ENCODE measurements around the gene MOCS3.
"Not testable (repeated sequence)": the region's sequence is repeated elsewhere in the genome, so short reads cannot be mapped to it uniquely, and the experiment has no call there.

The MOCS3 gene

DNA sequence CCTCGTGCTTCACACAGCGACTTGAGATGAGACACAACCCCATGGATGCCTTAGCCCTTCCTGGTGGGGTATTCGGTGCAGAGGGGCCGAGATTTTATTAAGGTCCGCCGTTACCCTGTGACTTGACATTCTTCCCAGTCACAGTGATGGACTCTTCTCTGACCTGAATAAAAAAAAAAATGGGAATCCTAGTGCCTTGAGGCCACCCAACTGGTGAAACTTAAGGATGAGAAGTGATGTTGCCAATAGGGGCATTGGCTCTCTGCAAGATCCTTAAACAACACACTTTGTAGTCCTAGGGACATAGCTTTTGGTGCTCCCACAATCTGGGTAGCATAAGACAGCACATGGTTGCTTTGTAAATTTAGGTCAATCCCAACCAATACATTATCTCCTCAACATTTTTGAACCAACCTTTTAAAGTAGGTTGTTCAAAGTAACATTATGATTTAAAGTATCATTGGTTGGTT lies 26.6 kb upstream of the MOCS3 start:
- DNase-seq = no peak

DNA sequence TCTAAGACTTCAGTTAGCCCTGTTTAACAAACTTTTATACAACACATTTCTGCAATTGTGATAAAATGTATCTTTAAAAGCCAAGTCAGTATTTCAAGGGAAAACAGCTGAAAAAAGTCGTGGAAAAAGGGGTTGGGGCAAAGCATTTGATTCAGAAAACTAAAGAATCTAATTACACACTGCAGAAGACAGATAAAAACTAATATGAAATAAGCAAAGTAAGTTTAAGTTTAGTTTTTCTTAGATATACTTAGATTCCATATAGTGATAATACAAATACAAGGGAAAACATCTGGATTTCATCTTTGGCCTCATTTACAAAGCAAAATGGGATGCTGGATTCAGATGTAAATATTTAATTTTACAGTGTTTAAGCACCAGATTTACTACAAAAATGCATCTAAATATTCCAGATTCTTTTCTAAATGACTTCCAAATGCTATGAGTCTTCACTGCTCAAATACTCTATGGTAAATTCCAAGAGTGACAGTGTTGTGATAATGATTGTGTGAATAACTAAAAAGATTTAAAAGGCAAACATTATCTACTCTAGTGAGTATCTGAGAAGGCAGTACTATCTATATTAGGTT lies 25.8 kb upstream of the MOCS3 start:
- DNase-seq = no peak

DNA sequence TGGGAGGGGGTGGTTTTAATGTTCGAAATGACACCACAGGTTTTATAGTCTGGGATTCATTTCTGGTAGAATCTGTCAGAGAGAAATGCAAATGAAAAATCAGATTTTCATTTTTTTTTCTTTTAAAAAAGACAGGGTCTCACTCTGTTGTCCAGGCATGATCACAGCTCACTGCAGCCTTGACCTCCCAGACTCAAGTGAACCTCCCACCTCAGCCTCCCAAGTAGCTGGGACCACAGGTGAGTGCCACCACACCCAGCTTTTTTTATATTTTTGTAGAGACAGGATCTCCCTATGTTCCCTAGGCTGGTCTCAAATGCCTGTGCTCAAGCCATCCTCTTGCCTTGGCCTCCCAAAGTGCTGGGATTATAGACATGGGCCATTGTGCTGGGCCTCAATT lies 25.0 kb upstream of the MOCS3 start:
- no peak for DNase-seq

DNA sequence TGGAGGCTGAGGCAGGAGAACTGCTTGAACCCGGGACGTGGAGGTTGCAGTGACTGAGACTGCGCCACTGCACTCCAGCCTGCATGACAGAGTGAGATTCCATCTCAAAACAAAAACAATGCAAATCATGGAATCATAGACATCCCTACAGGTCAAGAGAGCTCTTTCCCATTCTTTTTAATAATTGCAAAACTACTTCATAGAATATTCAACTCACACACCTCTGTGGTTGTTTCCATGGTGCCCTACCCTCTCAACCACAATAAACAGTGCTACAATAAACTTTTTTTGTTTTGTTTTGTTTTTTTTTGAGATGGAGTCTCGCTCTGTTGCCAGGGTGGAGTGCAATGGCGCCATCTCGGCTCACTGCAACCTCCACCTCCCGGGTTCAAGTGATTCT lies 15.5 kb upstream of the MOCS3 start:
- DNase-seq = no peak

DNA sequence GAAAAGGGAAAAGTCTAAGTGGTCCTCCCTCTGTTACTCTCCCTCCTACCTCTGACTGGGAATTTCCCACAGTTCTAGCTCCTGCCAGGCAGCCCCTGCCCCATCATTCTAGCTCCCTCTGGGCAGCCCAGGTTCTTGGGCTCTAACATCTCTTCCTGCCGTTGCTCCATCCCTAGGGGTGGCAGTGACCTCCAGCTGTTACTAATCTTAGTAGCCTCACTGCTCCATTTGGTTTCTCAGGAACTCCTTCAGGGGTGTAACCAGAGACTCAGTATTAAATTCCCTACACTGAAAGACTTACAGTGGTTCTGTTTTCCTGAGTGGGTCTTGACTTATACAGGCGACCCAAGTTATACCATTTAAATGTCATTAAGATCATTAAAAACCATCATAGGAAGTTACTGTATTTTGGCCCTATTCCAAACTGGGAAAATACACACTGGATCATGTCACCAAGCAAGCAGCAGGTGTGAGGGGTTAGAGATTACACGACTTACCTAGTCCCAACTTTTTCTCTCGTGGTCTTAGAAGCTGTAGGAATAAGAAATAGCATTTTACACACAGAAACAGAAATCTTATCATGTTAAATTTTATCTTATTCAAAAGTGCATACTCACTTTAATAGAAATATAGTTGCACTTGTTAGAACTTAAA lies 10.4 kb upstream of the MOCS3 start:
- DNase-seq = no peak

DNA sequence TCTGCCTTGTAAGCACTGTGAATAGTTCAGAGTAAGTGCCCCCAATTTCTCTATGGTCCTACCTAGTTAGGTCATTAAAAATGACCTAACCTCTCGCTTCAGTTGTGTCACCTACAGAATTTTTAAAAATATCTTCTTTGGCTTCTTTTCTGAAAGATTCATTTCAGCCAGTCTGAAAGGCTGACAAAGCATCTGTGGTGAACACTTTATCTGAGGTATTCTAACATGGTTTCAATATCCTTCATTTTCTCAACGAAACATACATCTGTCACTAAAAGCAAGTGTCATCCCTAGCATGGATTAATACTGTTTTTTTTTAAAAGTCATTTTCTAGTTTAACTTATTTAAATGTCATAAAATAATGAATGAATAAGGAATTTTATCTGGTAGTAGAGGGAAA lies 5.4 kb upstream of the MOCS3 start:
- DNase-seq = no peak

DNA sequence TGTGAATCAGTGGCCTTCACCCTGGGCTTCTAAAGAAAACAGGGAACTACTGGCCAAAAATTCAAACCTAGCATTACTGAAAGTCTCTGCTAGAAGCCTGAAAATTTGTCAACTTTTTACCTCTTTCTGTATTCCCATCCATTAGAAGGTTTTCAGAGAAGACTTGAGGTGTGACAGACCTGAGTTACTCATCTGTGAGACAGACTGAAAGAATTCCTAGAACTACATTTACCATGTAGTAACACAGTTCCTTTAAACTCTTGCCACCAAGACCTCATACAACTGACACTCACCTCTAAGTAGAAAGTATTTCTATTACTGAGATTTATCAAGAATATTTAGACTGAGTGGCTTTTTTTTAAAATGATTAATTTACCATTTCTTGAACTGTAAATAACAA lies 4.8 kb upstream of the MOCS3 start:
- DNase-seq = no peak

DNA sequence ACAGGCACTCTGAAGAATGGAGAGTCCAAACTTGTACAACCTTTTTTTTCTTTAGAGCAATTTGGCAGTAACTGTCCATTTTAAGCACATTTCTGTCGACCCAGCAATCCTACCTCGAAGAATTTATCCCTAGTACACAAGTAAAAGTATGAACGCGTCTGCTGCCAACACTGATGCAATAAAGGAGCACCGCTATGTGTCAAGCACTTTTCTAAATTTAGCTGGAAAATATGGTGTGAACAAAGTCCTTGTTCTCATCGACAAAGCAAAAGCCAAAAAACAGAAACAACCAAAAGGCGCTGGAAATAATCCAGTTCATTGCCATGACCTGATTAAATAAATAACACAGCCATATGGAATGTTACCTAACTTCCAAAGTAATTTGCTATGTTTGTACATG lies 1.3 kb upstream of the MOCS3 start:
- no peak for DNase-seq

DNA sequence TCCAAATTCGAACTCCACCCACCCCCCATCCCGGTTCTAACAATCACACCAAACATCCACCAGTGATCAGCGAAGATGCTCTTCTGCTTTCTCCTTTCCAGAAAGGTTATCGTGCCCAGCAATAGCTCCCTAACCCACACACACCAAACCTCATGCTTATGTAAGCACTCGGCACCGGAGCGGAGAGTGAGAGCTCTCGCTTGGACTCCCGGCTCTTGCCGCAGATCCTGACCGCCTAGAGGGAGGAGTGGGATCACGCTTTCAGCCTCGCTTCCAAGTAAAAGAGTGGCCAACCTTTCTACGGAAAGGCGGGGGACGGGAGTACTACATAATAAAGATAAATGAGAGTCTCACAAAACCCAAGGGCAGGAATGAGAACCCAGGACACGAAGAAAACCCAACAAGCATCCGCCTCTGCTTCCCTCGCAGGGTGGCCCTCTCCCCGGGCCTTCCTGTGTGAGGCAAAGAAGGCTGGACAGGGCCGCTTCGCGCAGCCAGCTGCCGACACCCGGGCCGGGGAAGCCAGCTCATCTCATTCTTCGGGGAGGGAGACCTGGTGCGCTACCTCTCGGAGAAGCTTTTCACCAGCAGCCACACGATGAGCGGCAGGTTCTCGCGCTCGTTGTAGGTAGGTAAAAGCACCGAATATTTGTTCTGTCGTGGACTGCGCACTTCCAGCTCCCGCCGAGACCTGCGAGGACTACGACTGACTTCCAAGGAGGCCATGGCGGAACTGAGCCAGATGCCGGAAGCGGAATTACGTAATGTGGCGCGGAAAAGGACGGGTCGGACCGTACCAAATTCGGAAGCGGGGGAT lies 612 bp upstream of the MOCS3 start, which contains the start of gene DPM1:
Gene DPM1, minus strand, starts transcription at position 735 of the 817 bp plus-strand sequence. Its CDS starts 9 bp downstream, at position 726.
- DNase-seq = peak; percentile 88

DNA sequence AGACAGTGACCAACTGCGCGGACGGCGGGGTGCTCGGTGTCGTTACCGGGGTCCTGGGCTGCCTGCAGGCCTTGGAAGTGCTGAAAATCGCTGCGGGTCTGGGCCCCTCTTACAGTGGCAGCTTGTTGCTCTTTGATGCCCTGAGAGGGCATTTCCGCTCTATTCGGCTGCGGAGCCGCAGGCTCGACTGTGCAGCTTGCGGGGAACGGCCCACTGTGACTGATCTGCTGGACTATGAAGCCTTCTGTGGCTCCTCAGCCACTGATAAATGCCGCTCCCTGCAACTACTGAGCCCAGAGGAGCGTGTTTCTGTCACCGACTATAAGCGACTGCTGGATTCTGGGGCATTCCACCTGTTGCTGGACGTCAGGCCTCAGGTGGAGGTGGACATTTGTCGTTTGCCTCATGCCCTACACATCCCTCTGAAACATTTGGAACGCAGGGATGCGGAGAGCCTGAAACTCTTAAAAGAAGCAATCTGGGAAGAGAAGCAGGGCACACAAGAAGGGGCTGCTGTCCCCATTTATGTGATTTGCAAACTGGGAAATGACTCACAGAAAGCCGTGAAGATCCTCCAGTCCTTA lies 1.0 kb downstream of the MOCS3 start:
- DNase-seq = no peak

DNA sequence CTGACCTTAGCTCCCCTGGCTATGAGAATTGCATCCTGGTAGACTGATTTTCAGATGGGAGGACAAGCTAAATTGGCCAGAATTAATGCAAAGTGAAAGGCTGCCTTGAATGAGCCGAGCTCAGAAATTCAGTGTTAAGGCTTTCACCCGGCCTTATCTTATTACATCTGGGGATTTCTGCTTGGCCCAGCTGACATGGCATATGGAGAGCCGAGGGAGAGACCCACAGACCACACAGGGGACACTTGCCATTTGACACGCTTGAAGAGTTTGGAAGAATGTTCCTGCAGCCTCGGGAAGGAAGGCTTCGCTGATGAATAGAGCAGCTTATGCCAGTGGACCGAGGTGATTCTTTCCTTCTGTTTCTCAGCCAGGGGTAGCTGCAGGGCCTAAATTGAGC lies 9.0 kb downstream of the MOCS3 start:
- no peak for DNase-seq

DNA sequence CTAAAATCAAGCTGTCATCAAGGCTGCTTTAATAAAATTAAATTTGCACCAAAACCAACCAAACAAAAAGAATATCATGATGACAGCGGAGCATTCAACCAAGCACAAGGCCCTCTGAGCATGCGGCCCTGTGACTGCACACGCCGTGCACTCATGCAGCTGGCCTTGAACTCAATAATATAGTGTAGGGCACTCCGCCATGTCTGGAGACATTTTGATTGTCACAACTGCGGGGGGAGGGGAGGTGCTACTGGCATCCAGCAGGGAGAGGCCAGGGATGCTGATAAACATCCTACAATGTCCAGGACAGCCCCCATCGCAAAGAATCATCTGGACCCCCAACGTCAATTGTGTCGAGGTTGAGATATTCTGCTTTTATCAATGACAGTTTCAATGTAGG lies 9.7 kb downstream of the MOCS3 start:
- DNase-seq = no peak

DNA sequence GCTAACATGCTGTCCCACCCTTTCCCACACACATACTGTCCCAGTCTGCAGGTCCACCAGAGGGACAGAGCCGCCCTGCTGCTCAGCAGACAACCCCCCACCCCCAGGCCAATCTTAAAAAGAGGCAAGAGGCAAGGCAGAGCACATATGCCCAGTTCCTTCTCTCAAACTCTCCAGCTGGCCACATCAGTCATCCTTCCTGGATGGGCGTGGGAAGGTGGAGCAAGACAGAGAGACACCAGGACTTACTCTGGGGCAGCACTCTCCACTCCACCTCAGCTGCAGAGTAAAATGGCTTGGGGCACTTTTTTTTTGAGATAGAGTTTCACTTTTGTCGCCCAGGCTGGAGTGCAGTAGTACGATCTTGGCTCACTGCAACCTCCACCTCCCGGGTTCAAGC lies 10.8 kb downstream of the MOCS3 start:
- DNase-seq = no peak

DNA sequence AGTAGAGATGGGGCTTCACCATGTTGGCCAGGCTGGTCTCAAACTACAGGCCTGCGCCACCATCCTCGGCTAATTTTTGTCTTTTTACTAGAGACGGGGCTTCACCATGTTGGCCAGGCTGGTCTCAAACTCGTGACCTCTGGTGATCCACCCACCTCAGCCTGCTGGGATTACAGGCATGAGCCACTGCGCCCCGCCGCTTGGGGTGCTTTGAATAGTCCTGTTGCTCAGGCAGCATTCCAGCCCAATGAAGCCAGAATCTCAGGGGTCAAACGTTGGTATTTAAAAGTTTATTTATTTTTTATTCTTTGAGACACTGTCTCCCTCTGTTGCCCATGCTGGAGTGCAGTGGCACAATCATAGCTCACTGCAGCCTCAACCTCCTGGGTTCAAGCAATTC lies 11.3 kb downstream of the MOCS3 start:
- no peak for DNase-seq

DNA sequence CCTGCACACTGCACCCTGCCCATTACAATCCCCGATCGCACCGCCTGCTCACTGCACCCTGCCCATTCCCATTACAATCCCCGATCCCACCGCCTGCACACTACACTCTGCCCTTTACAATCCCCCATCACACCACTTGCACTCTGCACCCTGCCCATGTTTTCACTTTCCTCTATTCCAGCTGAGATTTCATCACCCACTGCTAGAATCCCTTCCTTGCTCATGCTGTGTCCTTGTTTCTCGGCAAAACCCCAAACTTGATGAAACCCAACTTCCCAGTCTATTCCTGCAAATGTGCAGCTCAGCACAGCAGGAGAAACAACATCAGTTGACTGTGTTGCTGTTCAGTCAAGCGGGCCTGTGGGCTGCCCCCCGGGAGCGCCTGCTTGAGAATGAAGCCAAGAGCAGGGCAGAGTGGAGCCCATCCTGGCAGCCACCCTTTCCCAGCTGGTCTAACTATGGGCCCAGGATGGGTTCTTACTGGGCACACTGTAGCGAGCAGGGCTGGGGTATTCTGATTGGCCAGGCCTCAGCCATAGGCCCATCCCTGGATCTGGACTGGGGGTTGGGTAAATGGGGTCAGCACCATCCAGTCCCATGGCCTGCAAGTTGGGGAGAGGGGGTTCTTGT lies 17.2 kb downstream of the MOCS3 start:
- no peak for DNase-seq

DNA sequence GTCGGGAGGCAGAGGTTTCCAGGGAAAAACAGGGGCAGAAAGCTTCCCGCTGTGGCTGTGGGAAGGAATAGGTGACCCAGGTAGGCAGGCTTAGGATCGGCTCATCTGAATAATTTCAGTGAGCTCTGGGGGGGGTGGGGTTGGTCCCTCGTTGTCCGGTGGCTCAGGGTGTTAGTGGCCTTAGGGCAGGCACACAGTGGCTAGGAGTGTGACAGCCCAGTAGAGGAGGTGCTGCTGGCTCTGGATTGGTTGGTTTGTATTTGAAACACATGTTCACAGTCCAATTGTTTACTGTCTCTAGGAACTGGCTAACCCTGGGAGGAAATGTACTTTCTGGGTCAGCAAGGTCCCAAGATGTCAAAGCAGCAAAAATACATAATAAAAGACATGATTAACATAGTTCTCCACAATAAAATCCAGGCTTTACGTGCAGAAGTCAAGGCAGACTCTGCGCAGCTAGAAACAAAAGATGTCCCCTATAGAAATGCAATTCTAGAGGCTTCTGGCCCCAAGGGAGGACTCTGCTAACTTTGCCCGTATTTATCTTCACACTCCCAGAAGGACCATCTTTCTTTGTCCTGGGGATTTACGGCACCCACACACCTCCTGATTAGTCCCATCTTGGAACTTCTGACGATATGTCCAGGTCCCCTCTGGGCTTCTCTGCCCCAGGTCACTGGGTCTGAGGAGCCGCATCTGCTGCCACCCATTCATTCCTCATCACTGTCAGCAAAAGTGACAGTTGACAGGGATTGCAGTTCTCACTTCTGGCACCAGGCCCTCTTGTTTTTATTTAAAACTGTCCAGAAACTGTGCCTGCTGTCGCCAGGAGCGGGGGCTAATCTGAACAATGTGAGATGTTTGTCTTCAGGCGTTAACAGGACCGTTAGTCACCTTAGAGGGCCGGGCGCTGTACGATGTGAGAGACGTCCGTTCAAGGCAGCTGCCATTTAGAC lies 18.7 kb downstream of the MOCS3 start:
- DNase-seq = no peak

DNA sequence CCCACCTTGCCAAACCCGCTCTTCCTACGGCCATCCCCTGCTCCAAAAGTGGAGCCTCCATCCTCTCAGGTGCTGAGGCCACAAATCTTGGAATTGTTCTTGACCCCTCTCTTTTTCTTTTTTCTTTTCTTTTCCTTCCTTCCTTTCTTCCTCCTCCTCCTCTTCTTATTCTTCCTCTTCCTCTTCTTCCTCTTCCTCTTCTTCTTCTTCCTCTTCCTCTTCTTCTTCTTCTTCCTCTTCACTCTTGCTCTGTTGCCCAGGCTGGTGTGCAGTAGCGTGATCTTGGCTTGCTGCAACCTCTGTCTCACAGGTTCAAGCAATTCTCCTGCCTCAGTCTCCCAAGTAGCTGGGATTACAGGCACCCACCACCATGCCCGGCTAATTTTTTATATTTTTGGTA lies 19.9 kb downstream of the MOCS3 start:
- not testable (repeated sequence) for DNase-seq

DNA sequence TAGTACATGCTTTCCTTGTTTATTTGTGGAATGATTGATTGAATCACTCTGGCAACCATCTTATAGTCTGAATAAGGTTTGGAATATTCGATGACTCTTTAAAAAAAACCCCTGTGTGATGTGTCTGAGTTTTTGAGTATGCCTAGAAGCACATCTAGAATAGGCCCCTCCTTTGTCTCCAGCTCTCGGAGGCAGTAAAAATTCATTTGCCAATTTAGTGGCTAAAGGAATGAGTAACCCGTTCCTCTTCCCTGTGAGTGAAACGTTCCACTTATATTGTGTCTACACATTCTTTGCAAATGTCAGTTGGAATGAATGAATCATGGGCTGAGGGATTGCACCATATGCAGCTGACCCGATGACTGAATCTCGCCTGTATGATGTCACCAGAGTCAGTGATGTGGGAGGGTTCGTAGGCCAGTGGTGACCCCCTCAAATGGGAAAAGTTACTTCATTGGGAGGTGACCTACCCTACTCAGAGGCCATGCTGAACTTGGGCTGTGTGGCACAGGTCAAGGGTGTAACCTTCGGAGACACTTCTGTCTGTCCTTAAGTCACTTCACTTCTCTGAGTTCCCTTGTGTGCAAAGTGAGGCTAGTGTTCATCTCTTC lies 21.6 kb downstream of the MOCS3 start:
- DNase-seq = peak; percentile 73

DNA sequence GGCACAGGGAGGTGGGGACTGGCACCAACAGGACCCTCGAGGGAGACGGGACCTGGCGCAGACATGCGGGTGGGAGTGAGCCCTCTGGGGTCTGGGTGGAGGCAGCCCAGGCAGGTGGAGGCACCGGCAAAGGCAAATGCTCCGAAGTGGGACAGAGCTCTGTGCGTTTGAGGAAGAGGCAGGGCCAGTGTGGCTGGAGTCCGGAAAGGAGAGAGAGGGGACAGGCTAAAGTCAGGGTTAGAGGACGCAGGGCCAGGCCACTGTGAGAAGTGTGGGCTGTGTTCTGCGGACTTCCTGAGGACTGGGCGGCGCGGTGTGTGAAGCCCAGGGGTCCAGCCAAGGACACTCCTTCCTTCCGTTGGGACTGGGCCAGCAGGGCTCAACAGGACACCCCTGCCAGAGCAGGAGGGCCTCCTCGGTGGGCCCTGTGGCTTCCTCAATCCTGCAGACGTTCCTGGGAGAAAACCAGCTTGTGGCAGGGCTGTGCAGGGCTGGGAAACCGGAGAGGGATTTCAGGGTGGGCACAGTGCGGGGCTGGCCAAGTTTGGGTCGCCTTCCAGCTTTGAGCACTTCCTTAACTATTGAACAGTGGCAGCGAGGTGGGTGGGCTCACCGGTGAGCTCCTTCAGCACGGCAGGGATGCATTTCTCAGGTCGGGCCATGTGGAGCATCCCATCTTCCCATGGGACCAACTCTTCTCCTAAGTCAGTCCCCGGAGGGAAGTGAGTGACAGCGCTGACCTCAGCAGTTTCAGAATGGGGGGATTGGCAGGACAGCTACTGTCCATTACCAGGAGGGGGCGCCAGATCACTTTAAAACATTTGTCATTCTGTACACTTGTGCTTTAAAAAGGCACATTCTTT lies 22.5 kb downstream of the MOCS3 start:
- peak; percentile 69 for DNase-seq

DNA sequence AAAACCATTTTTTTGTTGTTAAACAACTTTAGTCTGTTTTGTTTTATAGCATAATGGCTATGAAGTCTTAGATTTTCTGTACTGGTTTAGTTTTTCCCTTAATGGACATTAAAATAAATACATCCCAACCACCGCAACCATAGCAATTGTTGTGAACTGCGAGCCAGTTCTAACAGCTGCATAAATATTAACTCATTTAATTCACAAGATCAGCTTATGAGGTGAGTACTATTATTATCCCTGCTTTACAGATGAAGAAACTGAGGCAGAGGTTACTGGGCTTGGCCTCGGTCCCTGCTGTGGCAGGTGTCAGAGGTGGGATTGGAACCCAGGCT lies 23.1 kb downstream of the MOCS3 start:
- DNase-seq = no peak

DNA sequence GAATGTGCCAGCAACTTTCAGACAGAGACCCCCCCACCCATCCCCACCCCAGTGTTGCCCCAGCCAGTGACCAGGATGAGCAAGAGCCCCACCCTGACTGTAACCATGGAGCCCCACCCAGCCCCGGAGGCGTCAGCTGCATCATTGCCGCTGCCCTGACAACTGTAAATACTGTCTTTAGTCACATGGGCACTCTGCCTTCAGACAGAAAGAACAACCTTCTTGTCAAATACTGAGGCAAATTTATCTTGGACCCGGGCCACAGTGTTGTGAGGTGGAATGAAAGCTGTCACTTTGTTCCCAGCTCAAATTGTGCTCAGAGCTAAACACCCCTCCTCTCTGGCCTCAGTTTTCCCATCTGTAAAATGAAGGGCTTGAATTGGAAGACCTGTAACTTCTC lies 23.7 kb downstream of the MOCS3 start:
- DNase-seq = no peak

Measured in activated CD4-positive, alpha-beta T cell treated with anti-CD3 and anti-CD28 coated beads, Interleukin-10, Interleukin-2, amounts not matched to agents 100 ng/mL and 50 ng/mL, durations not matched to agents 16 hours and 8 hours (primary cell).